Psoas muscle (tissue), 8 donors: Measurements from ENCODE around the gene KRTAP15-1. TPM values are rescaled to one million over a fixed set of nuclear protein-coding genes. Genes with fewer than 3 reads are reported as not detected.

Experiments
- ATAC-seq, 4 donors: fragments of 200-7000 bp; cut with Tn5 transposase; one replicate each; pipeline ENCODE4 v1.9.1; 2020; ENCODE audit warnings: moderate library complexity in 3 of 4, mild to moderate bottlenecking in 2 of 4
- DNase-seq, 2 donors: peaks; one replicate each; pipeline ENCODE4 v3.0.0-alpha.2; 2020
- H3K27ac ChIP-seq: fragments of 200-600 bp; one replicate; pipeline ENCODE4 v1.8.0; 2022
- H3K27me3 ChIP-seq, 3 donors: fragments of 200-600 bp in 1 of 3; one replicate each; pipeline versions ENCODE4 v1.6.1 to v1.8.0; 2013 to 2022; ENCODE audit warnings: low read length in 2 of 3, mild to moderate bottlenecking in 2 of 3, moderate library complexity in 1 of 3; ENCODE audit not compliant: insufficient read depth in 3 of 3
- H3K36me3 ChIP-seq, 2 donors: fragments of 200-600 bp in 1 of 2; one replicate each; pipeline versions ENCODE4 v1.6.1 to v1.8.0; 2013 to 2022; ENCODE audit warnings: low read depth in 1 of 2, mild to moderate bottlenecking in 1 of 2, moderate library complexity in 1 of 2; ENCODE audit not compliant: insufficient read depth in 1 of 2
- H3K4me1 ChIP-seq: fragments of 200-600 bp; one replicate; pipeline ENCODE4 v1.8.0; 2022
- H3K4me3 ChIP-seq: fragments of 200-600 bp; one replicate; pipeline ENCODE4 v1.8.0; 2022; ENCODE audit warnings: mild to moderate bottlenecking
- H3K9me3 ChIP-seq: fragments of 200-600 bp; one replicate; pipeline ENCODE4 v1.8.0; 2022
- WGBS, 3 donors: extraction: QIAGEN DNeasy Blood & Tissue Kit; methylation state at CpG; one replicate each; pipeline versions ENCODE4 v1.1.6 to v1.1.7; 2013; 5-methylcytosine and 5-hydroxymethylcytosine counted together
- intact Hi-C, 2 donors: fragments of 100-400 bp; cut with DNase I; formaldehyde crosslinking; loops; one replicate each; pipeline versions ENCODE4 v1.11.0 to v1.14.2; 2022
- polyA plus RNA-seq, 3 donors: library from polyadenylated mRNA; stranded (reverse); fragments of 200-250 nt; gene quantifications; one replicate each; pipeline ENCODE4 v1.2.3, GENCODE V29; 2013
- total RNA-seq, 4 donors: library from RNA; stranded (reverse); fragmentation: NEBNext Ultra II Directional in 2 of 4; extraction: Animal tissue kit (Norgen Biotek cat#: 25700) in 2 of 4; gene quantifications; one replicate each; pipeline versions ENCODE4 v1.2.1 to v1.2.4, GENCODE V29; 2021 to 2023
- TF ChIP-seq, protein P1 (sequence below): fragments of 200-600 bp; IDR thresholded peaks from one replicate; pipeline ENCODE4 v1.8.0; 2022; ENCODE audit warnings: antibody characterized with exemption
- donor health status: healthy with polysubstance abuse.
- donor health status: DM: no; HTN: no; CAD: no; lungs with moderate emphysema.
- donor health status: Bipolar disorder and iron deficiency.
- donor health status: healthy.
- donor health status: DM: yes; HTN: yes; CAD: no.
- donor health status: DM: no; HTN: no; CAD: no.
- donor health status: DM: no; HTN: no; CAD: no.
- donor health status: DM: yes; HTN: yes; CAD: no.

Gene KRTAP15-1
- total and polyA plus RNA-seq, 7 donors = not detected

DNA sequence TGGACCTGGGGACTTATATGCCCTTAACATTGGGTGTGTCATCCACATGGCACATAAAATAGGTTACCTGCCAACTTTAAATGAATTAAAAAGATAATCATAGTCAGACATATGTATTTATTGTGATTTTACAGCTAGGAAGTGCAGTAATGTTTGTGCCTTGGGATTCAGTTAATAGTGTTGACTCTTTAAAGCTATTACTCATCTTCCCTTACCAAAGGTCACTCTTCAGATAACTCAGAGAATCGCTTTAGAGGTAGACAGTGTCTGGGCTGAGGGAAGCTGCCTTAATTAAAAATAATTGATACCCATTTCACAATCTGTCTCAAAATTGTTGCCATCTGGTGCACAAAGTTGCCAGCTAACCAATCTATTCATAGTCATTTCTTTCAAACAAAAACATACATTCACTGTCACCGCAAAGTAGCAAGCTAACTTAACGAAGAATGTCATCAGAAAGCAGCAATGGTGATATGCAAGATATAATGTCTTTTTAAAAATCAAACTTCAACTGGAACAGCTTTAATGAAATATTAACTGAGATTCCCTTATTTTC is 3.0 kb upstream of the KRTAP15-1 start:
- Histone ChIP-seq H3K4me1 (no peaks in the 10 kb centered on the region), H3K9me3 (no peaks in the 10 kb centered on the region), H3K27ac (no peak overlapping the region), H3K4me3 (no peak overlapping the region), H3K27me3 (no peaks in the 10 kb centered on the region), H3K36me3 (no peaks in the 10 kb centered on the region)
- ATAC-seq (no peak), DNase-seq (no peak)
- intact Hi-C loops = no loop called here
- WGBS, 3 donors = 81 to 89% (median 83%) methylated on average over 3 of the region's 3 CpGs
- TF ChIP-seq, protein P1, sequence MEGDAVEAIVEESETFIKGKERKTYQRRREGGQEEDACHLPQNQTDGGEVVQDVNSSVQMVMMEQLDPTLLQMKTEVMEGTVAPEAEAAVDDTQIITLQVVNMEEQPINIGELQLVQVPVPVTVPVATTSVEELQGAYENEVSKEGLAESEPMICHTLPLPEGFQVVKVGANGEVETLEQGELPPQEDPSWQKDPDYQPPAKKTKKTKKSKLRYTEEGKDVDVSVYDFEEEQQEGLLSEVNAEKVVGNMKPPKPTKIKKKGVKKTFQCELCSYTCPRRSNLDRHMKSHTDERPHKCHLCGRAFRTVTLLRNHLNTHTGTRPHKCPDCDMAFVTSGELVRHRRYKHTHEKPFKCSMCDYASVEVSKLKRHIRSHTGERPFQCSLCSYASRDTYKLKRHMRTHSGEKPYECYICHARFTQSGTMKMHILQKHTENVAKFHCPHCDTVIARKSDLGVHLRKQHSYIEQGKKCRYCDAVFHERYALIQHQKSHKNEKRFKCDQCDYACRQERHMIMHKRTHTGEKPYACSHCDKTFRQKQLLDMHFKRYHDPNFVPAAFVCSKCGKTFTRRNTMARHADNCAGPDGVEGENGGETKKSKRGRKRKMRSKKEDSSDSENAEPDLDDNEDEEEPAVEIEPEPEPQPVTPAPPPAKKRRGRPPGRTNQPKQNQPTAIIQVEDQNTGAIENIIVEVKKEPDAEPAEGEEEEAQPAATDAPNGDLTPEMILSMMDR = no peak

DNA sequence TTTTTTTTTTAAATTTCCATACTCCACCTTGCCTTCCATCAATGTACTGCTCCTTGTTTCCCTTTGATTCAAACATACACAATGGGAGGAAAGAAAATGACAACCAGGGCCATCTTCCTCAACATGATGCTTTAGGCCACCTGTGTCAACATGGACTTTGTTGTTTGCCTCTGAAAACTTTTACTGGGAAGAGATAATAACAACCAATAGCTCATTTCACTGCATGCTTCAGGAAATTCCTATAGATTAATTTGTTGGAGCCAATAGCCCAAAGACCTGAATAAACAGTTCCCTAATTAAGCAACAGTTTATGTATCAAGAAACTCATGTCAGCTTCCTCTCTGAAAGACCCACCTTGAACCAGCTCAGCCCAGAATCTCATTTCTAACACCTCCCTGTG is 3.2 kb downstream of the KRTAP15-1 start:
- TF ChIP-seq, protein P1 = no peak
- no peak overlapping the region for H3K4me3 ChIP-seq
- intact Hi-C loops = loop anchor here in 1 of 2 donors (10.0 kb wide), 1 partner anchor 292 kb away; no protein-coding TSS in a partner anchor
- H3K27ac ChIP-seq = no peak overlapping the region
- no peaks in the 10 kb centered on the region for H3K9me3 ChIP-seq
- DNase-seq (no peak), ATAC-seq (no peak)
- no peaks in the 10 kb centered on the region for H3K4me1 ChIP-seq
- H3K36me3 ChIP-seq = no peaks in the 10 kb centered on the region
- no peaks in the 10 kb centered on the region for H3K27me3 ChIP-seq

DNA sequence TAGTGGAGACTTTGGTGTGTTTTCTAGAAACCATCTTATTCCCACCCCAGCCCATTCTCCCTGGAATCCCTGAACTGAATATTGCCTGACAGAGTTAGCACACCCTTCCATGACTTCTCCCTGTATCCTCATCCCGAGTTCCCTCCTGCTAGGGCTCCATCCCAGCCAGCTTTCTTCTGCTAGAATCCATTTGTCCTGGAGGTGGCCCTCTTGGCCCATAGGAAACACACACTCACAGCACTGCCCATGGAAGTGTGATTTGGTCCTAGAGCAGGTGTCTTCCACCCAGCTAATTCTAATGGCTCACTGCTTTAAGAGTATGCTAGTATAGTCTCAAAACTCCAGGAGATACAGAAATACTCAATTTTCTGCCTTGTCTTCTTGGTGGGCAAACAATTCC is 4.1 kb downstream of the KRTAP15-1 start:
- DNase-seq = no peak
- Histone ChIP-seq H3K9me3 (no peaks in the 10 kb centered on the region), H3K4me1 (no peaks in the 10 kb centered on the region), H3K27me3 (no peaks in the 10 kb centered on the region), H3K4me3 (no peak overlapping the region), H3K27ac (no peak overlapping the region), H3K36me3 (no peaks in the 10 kb centered on the region)
- intact Hi-C loops = loop anchor here in 1 of 2 donors (10.0 kb wide), 1 partner anchor 291 kb away; no protein-coding TSS in a partner anchor
- 32 to 54% (median 37%) methylated on average over 1 of the region's 1 CpG for WGBS, 3 donors
- peak in 2 of 4 donors; percentile 51 to 66 for ATAC-seq
- TF ChIP-seq, protein P1 = no peak

DNA sequence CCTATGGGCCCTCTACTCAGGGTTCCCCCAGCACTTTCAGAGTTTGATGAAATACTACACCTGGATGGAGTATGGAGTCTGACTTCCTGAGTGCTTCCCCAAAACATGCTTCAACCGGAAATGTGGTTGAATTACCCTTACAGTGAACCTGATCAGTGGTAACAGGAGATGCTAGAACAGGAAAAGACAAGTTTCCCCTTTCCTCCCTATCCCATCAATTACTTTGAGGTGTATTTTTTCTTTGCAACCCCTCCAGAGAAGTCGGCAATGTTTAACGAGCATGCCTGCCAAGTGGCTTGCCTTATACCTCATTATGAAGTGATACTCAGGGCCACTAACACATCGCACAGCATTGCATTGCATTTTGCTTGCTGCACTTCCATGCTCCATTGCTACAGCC is 7.0 kb downstream of the KRTAP15-1 start:
- H3K4me3 ChIP-seq = no peak overlapping the region
- TF ChIP-seq, protein P1 = no peak
- H3K9me3 ChIP-seq = no peaks in the 10 kb centered on the region
- no peaks in the 10 kb centered on the region for H3K36me3 ChIP-seq
- ATAC-seq (no peak), DNase-seq (no peak)
- intact Hi-C loops = loop anchor here in 1 of 2 donors (10.0 kb wide), 1 partner anchor 288 kb away; no protein-coding TSS in a partner anchor
- no peaks in the 10 kb centered on the region for H3K4me1 ChIP-seq
- 9 to 11% (median 10%) methylated on average over 4 of the region's 4 CpGs for WGBS, 3 donors
- no peak overlapping the region for H3K27ac ChIP-seq
- H3K27me3 ChIP-seq = no peaks in the 10 kb centered on the region

DNA sequence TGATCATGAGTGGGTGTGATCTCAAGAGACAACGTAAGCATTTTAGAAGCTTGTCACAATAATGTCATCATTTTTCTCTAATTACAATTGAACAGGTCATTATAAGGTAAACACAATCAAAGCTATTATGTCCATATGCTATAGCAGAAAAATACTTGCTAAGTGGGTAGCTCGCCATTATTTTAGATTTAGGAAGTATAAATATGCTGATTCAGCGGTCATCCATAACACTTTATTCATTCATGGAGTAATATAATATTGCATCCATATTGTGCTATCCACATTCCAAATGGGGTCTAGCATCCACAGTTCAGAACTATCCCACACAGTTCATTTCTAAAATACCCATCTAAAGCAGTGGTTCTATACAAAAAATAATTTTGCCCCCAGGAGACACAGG is 8.4 kb downstream of the KRTAP15-1 start:
- no peak for ATAC-seq
- no peak for DNase-seq
- 88 to 92% (median 91%) methylated on average over 3 of the region's 3 CpGs for WGBS, 3 donors
- Histone ChIP-seq H3K27me3 (no peaks in the 10 kb centered on the region), H3K4me3 (no peak overlapping the region), H3K4me1 (no peaks in the 10 kb centered on the region), H3K36me3 (no peaks in the 10 kb centered on the region), H3K27ac (no peak overlapping the region), H3K9me3 (no peaks in the 10 kb centered on the region)
- TF ChIP-seq, protein P1 = no peak
- intact Hi-C loops = loop anchor here in 1 of 2 donors (10.0 kb wide), 1 partner anchor 286 kb away; no protein-coding TSS in a partner anchor
